DOHH2 (cell line): Measurements from ENCODE around the gene CWH43.

ENCODE experiments used
- H3F3A ChIP-seq: fragments of 200-600 bp; sonication (generic), shearing (Covaris generic); 2 replicates; pipeline ENCODE4 v1.6.0; 2016; ENCODE audit warnings: antibody characterized with exemption, mild to moderate bottlenecking; ENCODE audit not compliant: control insufficient read depth, insufficient read depth
- H3K27ac ChIP-seq: fragments of 200-600 bp; sonication (generic); 2 replicates; pipeline ENCODE4 v1.5.1; 2014; ENCODE audit warnings: low read depth, mild to moderate bottlenecking, low read length, moderate library complexity
- H3K27me3 ChIP-seq: fragments of 200-600 bp; sonication (generic); 2 replicates; pipeline ENCODE4 v1.6.1; 2014; ENCODE audit warnings: mild to moderate bottlenecking, low read length, mixed read lengths; ENCODE audit not compliant: control insufficient read depth
- H3K36me3 ChIP-seq: fragments of 200-600 bp; sonication (generic); 2 replicates; pipeline ENCODE4 v1.6.1; 2014; ENCODE audit warnings: mild to moderate bottlenecking, low read length, moderate library complexity, mixed read lengths; ENCODE audit not compliant: control insufficient read depth
- H3K4me1 ChIP-seq: fragments of 200-600 bp; sonication (generic); 2 replicates; pipeline ENCODE4 v1.6.1; 2014; ENCODE audit warnings: mild to moderate bottlenecking, low read length, mixed read lengths; ENCODE audit not compliant: control insufficient read depth
- H3K4me2 ChIP-seq: fragments of 200-600 bp; sonication (generic); 2 replicates; pipeline ENCODE4 v1.6.0; 2014; ENCODE audit warnings: mild to moderate bottlenecking, low read length, moderate library complexity
- H3K4me3 ChIP-seq: fragments of 200-600 bp; sonication (generic); 2 replicates; pipeline ENCODE4 v1.5.1; 2014; ENCODE audit warnings: mild to moderate bottlenecking, low read length, mixed read lengths
- H3K79me2 ChIP-seq: fragments of 200-600 bp; sonication (generic); 2 replicates; pipeline ENCODE4 v1.6.1; 2014; ENCODE audit warnings: mild to moderate bottlenecking, low read length, mixed read lengths; ENCODE audit not compliant: control insufficient read depth
- H3K9me2 ChIP-seq: fragments of 200-600 bp; sonication (generic); replicated peaks from 2 replicates; pipeline ENCODE4 v1.6.1; 2014; ENCODE audit warnings: mild to moderate bottlenecking, low read length, mixed read lengths; ENCODE audit not compliant: control insufficient read depth
- H3K9me3 ChIP-seq: fragments of 200-600 bp; sonication (generic); 2 replicates; pipeline ENCODE4 v1.6.1; 2014; ENCODE audit warnings: antibody characterized with exemption, low read length, mixed read lengths; ENCODE audit not compliant: control insufficient read depth, insufficient read depth
- H4K20me1 ChIP-seq: fragments of 200-600 bp; sonication (generic); 2 replicates; pipeline ENCODE4 v1.6.0; 2014; ENCODE audit warnings: low read depth, mild to moderate bottlenecking, antibody characterized with exemption, low read length, moderate library complexity; ENCODE audit not compliant: control insufficient read depth, insufficient read depth
- EZH2phosphoT487 ChIP-seq: fragments of 200-600 bp; sonication (generic); IDR thresholded peaks from 2 replicates; pipeline ENCODE4 v1.6.1; 2017; ENCODE audit warnings: borderline replicate concordance, mild to moderate bottlenecking, antibody characterized with exemption, low read length, moderate library complexity, mixed read lengths
- TF ChIP-seq, protein P1 (sequence below): fragments of 200-600 bp; sonication (generic); IDR thresholded peaks from one replicate; pipeline ENCODE4 v1.5.1; 2014; ENCODE audit warnings: antibody characterized with exemption, mild to moderate bottlenecking, low read depth, low read length; ENCODE audit not compliant: poor library complexity, severe bottlenecking

The CWH43 gene

DNA sequence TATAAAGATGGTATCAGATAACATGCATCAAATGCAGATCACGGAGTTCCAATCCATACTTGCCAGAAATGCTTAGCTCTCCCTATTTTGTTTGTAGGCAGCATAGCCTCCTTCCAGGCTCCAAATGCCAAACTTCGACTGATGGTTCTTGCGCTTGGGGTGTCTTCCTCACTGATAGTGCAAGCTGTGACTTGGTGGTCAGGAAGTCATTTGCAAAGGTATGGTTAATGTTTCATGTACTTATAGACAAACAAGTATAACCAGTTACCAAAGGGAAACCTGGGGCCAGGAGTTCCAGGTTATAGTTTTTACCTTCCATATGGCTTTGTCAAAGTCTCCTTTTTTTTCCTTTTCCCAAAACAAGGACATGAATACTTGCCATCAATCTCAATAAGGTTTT lies 5.3 kb downstream of the CWH43 start:
- H3K27me3 ChIP-seq = no peaks in the 10 kb centered on the region
- no peaks in the 10 kb centered on the region for H3K4me1 ChIP-seq
- H3K9me3 ChIP-seq = no peaks in the 10 kb centered on the region
- no peaks in the 10 kb centered on the region for H3F3A ChIP-seq
- H3K4me2 ChIP-seq = no peak overlapping the region
- no peaks in the 10 kb centered on the region for H3K36me3 ChIP-seq
- TF ChIP-seq, protein P1, sequence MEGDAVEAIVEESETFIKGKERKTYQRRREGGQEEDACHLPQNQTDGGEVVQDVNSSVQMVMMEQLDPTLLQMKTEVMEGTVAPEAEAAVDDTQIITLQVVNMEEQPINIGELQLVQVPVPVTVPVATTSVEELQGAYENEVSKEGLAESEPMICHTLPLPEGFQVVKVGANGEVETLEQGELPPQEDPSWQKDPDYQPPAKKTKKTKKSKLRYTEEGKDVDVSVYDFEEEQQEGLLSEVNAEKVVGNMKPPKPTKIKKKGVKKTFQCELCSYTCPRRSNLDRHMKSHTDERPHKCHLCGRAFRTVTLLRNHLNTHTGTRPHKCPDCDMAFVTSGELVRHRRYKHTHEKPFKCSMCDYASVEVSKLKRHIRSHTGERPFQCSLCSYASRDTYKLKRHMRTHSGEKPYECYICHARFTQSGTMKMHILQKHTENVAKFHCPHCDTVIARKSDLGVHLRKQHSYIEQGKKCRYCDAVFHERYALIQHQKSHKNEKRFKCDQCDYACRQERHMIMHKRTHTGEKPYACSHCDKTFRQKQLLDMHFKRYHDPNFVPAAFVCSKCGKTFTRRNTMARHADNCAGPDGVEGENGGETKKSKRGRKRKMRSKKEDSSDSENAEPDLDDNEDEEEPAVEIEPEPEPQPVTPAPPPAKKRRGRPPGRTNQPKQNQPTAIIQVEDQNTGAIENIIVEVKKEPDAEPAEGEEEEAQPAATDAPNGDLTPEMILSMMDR = no peak
- no peaks in the 10 kb centered on the region for H3K79me2 ChIP-seq
- no peaks in the 10 kb centered on the region for H3K9me2 ChIP-seq
- no peak overlapping the region for H3K27ac ChIP-seq
- H3K4me3 ChIP-seq = no peak overlapping the region
- H4K20me1 ChIP-seq = no peaks in the 10 kb centered on the region

DNA sequence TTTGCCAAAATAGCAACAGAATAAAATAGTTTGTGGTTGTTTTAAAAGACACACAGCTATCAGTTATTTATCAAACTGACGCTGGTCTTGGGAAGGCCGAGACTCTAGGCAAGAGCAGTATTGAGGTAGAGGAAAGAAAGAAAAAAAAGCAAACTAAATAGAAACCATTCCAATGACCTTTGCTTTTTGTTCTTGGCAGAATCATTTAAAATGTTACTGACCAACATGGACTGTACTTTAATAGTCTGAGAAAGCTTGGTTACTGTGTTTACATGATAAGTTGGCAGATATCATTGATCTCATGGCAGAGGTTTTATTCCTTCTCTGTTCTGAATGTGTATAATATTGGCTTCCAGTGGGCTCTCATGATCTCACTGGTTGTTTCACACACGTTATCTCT lies 11.9 kb downstream of the CWH43 start:
- H3K36me3 ChIP-seq = no peaks in the 10 kb centered on the region
- H3K79me2 ChIP-seq = no peaks in the 10 kb centered on the region
- H3K27ac ChIP-seq = no peak overlapping the region
- peaks cover 2% of the 10 kb centered on the region; the same call in 1 of the 2 replicates for H3K27me3 ChIP-seq
- no peaks in the 10 kb centered on the region for H3K9me3 ChIP-seq
- H3K4me3 ChIP-seq = no peak overlapping the region
- TF ChIP-seq, protein P1 = no peak
- no peaks in the 10 kb centered on the region for H3K4me1 ChIP-seq
- no peak overlapping the region for H3K4me2 ChIP-seq
- H4K20me1 ChIP-seq = no peaks in the 10 kb centered on the region
- no peaks in the 10 kb centered on the region for H3K9me2 ChIP-seq
- no peaks in the 10 kb centered on the region for H3F3A ChIP-seq

DNA sequence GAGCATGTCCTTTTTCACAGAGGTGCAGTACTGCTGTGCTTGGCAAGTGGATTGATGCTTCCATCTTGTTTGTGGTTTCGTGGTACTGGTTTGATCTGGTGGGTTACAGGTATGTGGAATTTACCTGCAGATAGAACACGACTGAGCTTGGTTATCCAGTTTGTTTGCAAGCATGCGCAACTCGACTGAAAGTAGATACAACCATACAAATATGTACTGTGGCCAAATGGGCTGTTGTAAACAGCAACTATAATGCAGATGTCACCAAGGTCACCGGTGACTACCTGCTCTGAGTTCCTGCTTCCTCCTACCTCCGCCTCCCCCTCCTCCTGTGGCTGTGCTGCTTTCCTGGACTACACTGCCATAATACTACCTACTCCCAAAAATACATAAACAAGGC lies 12.4 kb downstream of the CWH43 start:
- H3K4me2 ChIP-seq = no peak overlapping the region
- no peaks in the 10 kb centered on the region for H3K9me3 ChIP-seq
- no peaks in the 10 kb centered on the region for H3F3A ChIP-seq
- H3K27me3 ChIP-seq = peaks cover 4% of the 10 kb centered on the region; the same call in 1 of the 2 replicates
- H3K27ac ChIP-seq = no peak overlapping the region
- H3K4me1 ChIP-seq = no peaks in the 10 kb centered on the region
- no peaks in the 10 kb centered on the region for H3K79me2 ChIP-seq
- no peak overlapping the region for H3K4me3 ChIP-seq
- TF ChIP-seq EZH2phosphoT487 = no peak
- TF ChIP-seq, protein P1 = no peak
- no peaks in the 10 kb centered on the region for H3K9me2 ChIP-seq
- H4K20me1 ChIP-seq = no peaks in the 10 kb centered on the region
- no peaks in the 10 kb centered on the region for H3K36me3 ChIP-seq

DNA sequence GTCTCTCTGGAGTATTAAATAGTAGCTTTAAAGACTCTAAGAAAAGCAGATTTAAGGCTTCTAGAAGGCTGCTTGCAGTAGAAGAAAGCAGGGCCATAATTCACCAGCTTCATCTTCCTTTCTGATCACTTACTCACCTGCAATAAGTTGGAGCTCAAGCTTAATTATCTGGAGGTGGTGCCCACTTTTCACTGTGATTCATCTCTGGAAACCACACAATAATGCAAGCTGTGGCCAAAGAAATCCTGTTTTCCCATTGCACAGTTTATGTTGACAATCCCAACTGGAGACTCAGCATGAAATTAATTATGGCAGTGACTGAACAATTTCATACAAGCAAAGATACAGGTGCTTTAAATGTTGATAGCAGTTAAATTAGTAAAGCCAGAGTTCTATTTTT lies 14.7 kb downstream of the CWH43 start:
- Histone ChIP-seq H3K27ac (no peak overlapping the region), H3K4me3 (no peak overlapping the region), H3K4me2 (no peak overlapping the region), H3K9me2 (no peaks in the 10 kb centered on the region), H3F3A (no peaks in the 10 kb centered on the region), H3K9me3 (no peaks in the 10 kb centered on the region), H3K4me1 (no peaks in the 10 kb centered on the region), H3K36me3 (no peaks in the 10 kb centered on the region), H3K79me2 (no peaks in the 10 kb centered on the region), H3K27me3 (peaks cover 4% of the 10 kb centered on the region; the same call in 1 of the 2 replicates), H4K20me1 (no peaks in the 10 kb centered on the region)
- TF ChIP-seq, protein P1 = no peak
- TF ChIP-seq EZH2phosphoT487 = no peak
